Smooth muscle cell (in vitro differentiated cells): ENCODE data around the gene RTF2. TPM values are rescaled to one million over a fixed set of nuclear protein-coding genes. Genes with fewer than 3 reads are reported as not detected.

Experiments
- DNase-seq: peaks from one replicate; lab custom pipeline; 2025; ENCODE audit not compliant: unreplicated experiment; lab: John Stamatoyannopoulos, UW
- H2AFZ ChIP-seq: fragments of 200-600 bp; sonication (generic); 2 replicates; pipeline ENCODE4 v1.6.0; 2016; ENCODE audit warnings: antibody characterized with exemption, low read depth, mild to moderate bottlenecking
- H3F3A ChIP-seq: fragments of 200-600 bp; sonication (generic); 2 replicates; pipeline ENCODE4 v1.6.0; 2017; ENCODE audit warnings: antibody characterized with exemption, low read depth
- H3K27ac ChIP-seq: fragments of 200-600 bp; sonication (generic); 2 replicates; pipeline ENCODE4 v1.5.1; 2016; ENCODE audit warnings: low read depth, mild to moderate bottlenecking
- H3K27me3 ChIP-seq: fragments of 200-600 bp; sonication (generic); 2 replicates; pipeline ENCODE4 v1.6.1; 2016; ENCODE audit warnings: low read depth, mild to moderate bottlenecking
- H3K36me3 ChIP-seq: fragments of 200-600 bp; sonication (generic); 2 replicates; pipeline ENCODE4 v1.5.1; 2016; ENCODE audit warnings: low read depth
- H3K4me1 ChIP-seq: fragments of 200-600 bp; sonication (generic); 2 replicates; pipeline ENCODE4 v1.5.1; 2016; ENCODE audit warnings: low read depth
- H3K4me2 ChIP-seq: fragments of 200-600 bp; sonication (generic); 2 replicates; pipeline ENCODE4 v1.6.0; 2016; ENCODE audit warnings: mild to moderate bottlenecking
- H3K4me3 ChIP-seq: fragments of 200-600 bp; sonication (generic); 2 replicates; pipeline ENCODE4 v1.5.1; 2016; ENCODE audit warnings: mild to moderate bottlenecking
- H3K79me2 ChIP-seq: fragments of 200-600 bp; sonication (generic); 2 replicates; pipeline ENCODE4 v1.6.0; 2016; ENCODE audit warnings: low read depth, mild to moderate bottlenecking
- H3K9ac ChIP-seq: fragments of 200-600 bp; sonication (generic); 2 replicates; pipeline ENCODE4 v1.6.0; 2016; ENCODE audit warnings: low read depth
- H3K9me3 ChIP-seq: fragments of 200-600 bp; sonication (generic); replicated peaks from 2 replicates; pipeline ENCODE4 v1.5.1; 2016; ENCODE audit warnings: low read depth
- H4K20me1 ChIP-seq: fragments of 200-600 bp; sonication (generic); 2 replicates; pipeline ENCODE4 v1.6.0; 2016; ENCODE audit warnings: low read depth
- WGBS: methylation state at CpG from one replicate; pipeline ENCODE4 v1.1.7; 2016; ENCODE audit warnings: low lambda C conversion rate; 5-methylcytosine and 5-hydroxymethylcytosine counted together
- polyA plus RNA-seq: library from polyadenylated mRNA; unstranded; fragments of >200 nt; fragmentation: Nextera tagmentation; extraction: Ambion mirVana; gene quantifications from 2 replicates; pipeline ENCODE4 v1.2.1, GENCODE V29; 2016
- total RNA-seq: library from RNA; depleted of rRNA; stranded (reverse); fragments of >200 nt; gene quantifications from 2 replicates; pipeline ENCODE4 v1.2.3, GENCODE V29; 2014
- TF ChIP-seq, protein P1 (sequence below): fragments of 200-600 bp; sonication (generic); IDR thresholded peaks from 2 replicates; pipeline ENCODE4 v1.5.1; 2017; ENCODE audit warnings: borderline replicate concordance, mild to moderate bottlenecking, antibody characterized with exemption; ENCODE audit not compliant: insufficient read depth, poor library complexity, severe bottlenecking

The RTF2 gene
- total and polyA plus RNA-seq, 2 experiments from 2014 or later, result 38.0 to 106 TPM

- no peaks in the 10 kb centered on the region for H3K9me3 ChIP-seq
- 51% methylated on average over 9 of the region's 9 CpGs for WGBS
- peak overlapping the region; percentile 71 for H3K27ac ChIP-seq
- peaks cover 7% of the 10 kb centered on the region for H3F3A ChIP-seq
- TF ChIP-seq, protein P1, sequence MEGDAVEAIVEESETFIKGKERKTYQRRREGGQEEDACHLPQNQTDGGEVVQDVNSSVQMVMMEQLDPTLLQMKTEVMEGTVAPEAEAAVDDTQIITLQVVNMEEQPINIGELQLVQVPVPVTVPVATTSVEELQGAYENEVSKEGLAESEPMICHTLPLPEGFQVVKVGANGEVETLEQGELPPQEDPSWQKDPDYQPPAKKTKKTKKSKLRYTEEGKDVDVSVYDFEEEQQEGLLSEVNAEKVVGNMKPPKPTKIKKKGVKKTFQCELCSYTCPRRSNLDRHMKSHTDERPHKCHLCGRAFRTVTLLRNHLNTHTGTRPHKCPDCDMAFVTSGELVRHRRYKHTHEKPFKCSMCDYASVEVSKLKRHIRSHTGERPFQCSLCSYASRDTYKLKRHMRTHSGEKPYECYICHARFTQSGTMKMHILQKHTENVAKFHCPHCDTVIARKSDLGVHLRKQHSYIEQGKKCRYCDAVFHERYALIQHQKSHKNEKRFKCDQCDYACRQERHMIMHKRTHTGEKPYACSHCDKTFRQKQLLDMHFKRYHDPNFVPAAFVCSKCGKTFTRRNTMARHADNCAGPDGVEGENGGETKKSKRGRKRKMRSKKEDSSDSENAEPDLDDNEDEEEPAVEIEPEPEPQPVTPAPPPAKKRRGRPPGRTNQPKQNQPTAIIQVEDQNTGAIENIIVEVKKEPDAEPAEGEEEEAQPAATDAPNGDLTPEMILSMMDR, result no peak
- no peaks in the 10 kb centered on the region for H4K20me1 ChIP-seq
- no peak overlapping the region for H3K9ac ChIP-seq
- no peaks in the 10 kb centered on the region for H3K27me3 ChIP-seq
- H3K4me1 ChIP-seq, result no peaks in the 10 kb centered on the region
- DNase-seq, result no peak
- no peaks in the 10 kb centered on the region for H3K79me2 ChIP-seq
- peak overlapping the region; percentile 60 for H3K4me2 ChIP-seq
- H2AFZ ChIP-seq, result peak overlapping the region; percentile 11
- no peak overlapping the region for H3K4me3 ChIP-seq
- no peaks in the 10 kb centered on the region for H3K36me3 ChIP-seq
Observed at GRCh38 chr20:56422076-56422823, 46.2 kb upstream of the RTF2 start.

DNA sequence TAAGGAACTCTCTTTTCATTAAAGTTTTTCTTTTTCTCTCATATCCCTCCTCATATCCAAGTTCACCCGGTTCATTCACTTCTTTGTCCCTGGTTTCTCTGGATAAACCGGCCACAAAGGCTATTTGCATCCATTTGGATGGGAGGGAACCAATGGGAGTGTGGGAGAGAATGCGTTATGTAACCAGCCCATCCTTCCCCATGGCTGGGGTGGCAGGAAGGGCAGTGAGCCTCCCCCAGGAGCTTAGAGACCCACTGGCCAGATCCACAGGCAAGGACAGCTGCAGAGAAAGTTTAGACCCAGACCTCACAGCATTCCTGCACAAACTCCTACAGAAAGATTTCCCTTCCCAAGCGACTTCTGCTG is 45.6 kb upstream of the RTF2 start:
- Histone ChIP-seq H4K20me1 (no peaks in the 10 kb centered on the region), H3K79me2 (no peaks in the 10 kb centered on the region), H3K4me2 (peak overlapping the region; percentile 60), H3K4me3 (no peak overlapping the region), H3K27ac (peak overlapping the region; percentile 71), H3K4me1 (no peaks in the 10 kb centered on the region), H2AFZ (peak overlapping the region; percentile 11), H3F3A (peaks cover 7% of the 10 kb centered on the region), H3K9ac (no peak overlapping the region), H3K27me3 (no peaks in the 10 kb centered on the region), H3K9me3 (no peaks in the 10 kb centered on the region), H3K36me3 (no peaks in the 10 kb centered on the region)
- TF ChIP-seq, protein P1, result no peak
- no peak for DNase-seq
- 19% methylated on average over 4 of the region's 4 CpGs for WGBS

GRCh38 chr20:56423211-56423610 is 45.2 kb upstream of the RTF2 start:
- Histone ChIP-seq H3K27me3 (no peaks in the 10 kb centered on the region), H4K20me1 (no peaks in the 10 kb centered on the region), H3K27ac (peak overlapping the region; percentile 71), H3K4me2 (peak overlapping the region; percentile 60), H3K36me3 (no peaks in the 10 kb centered on the region), H3K9ac (no peak overlapping the region), H3K4me1 (no peaks in the 10 kb centered on the region), H3K4me3 (no peak overlapping the region), H3K79me2 (no peaks in the 10 kb centered on the region), H2AFZ (peak overlapping the region; percentile 11), H3K9me3 (no peaks in the 10 kb centered on the region), H3F3A (peaks cover 7% of the 10 kb centered on the region)
- TF ChIP-seq, protein P1, result no peak
- no peak for DNase-seq
- WGBS, result 100% methylated on average over 1 of the region's 1 CpG

DNA sequence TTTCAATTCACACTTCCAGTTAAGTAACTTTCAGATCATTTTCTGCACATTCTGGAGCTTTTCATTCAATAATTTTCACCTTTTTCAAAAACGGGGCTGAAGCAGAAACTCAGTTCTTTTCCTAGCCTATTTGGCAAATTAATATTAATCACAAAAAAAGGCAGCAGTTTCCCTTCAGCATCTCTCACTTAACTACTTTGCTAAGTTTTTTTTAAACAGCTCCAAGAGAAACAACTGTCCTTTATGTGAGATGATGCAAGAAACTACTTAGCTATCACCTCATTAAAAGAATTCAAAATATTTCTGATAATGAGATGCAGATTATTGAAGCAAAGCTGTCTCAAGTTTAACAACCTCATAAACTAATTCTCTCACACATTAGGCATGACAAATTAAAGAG is 44.5 kb upstream of the RTF2 start:
- Histone ChIP-seq H3K9me3 (no peaks in the 10 kb centered on the region), H3K9ac (no peak overlapping the region), H3F3A (peaks cover 7% of the 10 kb centered on the region), H3K4me2 (no peak overlapping the region), H3K36me3 (no peaks in the 10 kb centered on the region), H4K20me1 (no peaks in the 10 kb centered on the region), H3K27ac (no peak overlapping the region), H3K4me3 (no peak overlapping the region), H3K4me1 (no peaks in the 10 kb centered on the region), H3K79me2 (no peaks in the 10 kb centered on the region), H2AFZ (no peak overlapping the region), H3K27me3 (no peaks in the 10 kb centered on the region)
- 75% methylated on average over 1 of the region's 1 CpG for WGBS
- DNase-seq, result no peak
- TF ChIP-seq, protein P1, result no peak
